Psoas muscle (tissue), 8 donors: Measurements from ENCODE around the gene INO80. TPM values are rescaled to one million over a fixed set of nuclear protein-coding genes. Genes with fewer than 3 reads are reported as not detected.
A peak's percentile ranks its signal among the peaks of the same experiment; 100 is the strongest.

Experiments used
- ATAC-seq, 4 donors: fragments of 200-7000 bp; cut with Tn5 transposase; one replicate each; pipeline ENCODE4 v1.9.1; 2020; ENCODE audit warnings: moderate library complexity in 3 of 4, mild to moderate bottlenecking in 2 of 4
- DNase-seq, 2 donors: peaks; one replicate each; pipeline ENCODE4 v3.0.0-alpha.2; 2020
- H3K27ac ChIP-seq: fragments of 200-600 bp; one replicate; pipeline ENCODE4 v1.8.0; 2022
- H3K27me3 ChIP-seq, 3 donors: fragments of 200-600 bp in 1 of 3; one replicate each; pipeline versions ENCODE4 v1.6.1 to v1.8.0; 2013 to 2022; ENCODE audit warnings: low read length in 2 of 3, mild to moderate bottlenecking in 2 of 3, moderate library complexity in 1 of 3; ENCODE audit not compliant: insufficient read depth in 3 of 3
- H3K36me3 ChIP-seq, 2 donors: fragments of 200-600 bp in 1 of 2; one replicate each; pipeline versions ENCODE4 v1.6.1 to v1.8.0; 2013 to 2022; ENCODE audit warnings: low read depth in 1 of 2, mild to moderate bottlenecking in 1 of 2, moderate library complexity in 1 of 2; ENCODE audit not compliant: insufficient read depth in 1 of 2
- H3K4me1 ChIP-seq: fragments of 200-600 bp; one replicate; pipeline ENCODE4 v1.8.0; 2022
- H3K4me3 ChIP-seq: fragments of 200-600 bp; one replicate; pipeline ENCODE4 v1.8.0; 2022; ENCODE audit warnings: mild to moderate bottlenecking
- H3K9me3 ChIP-seq: fragments of 200-600 bp; one replicate; pipeline ENCODE4 v1.8.0; 2022
- CTCF ChIP-seq: fragments of 200-600 bp; IDR thresholded peaks from one replicate; pipeline ENCODE4 v1.8.0; 2022; ENCODE audit warnings: antibody characterized with exemption
- WGBS, 3 donors: extraction: QIAGEN DNeasy Blood & Tissue Kit; methylation state at CpG; one replicate each; pipeline versions ENCODE4 v1.1.6 to v1.1.7; 2013; 5-methylcytosine and 5-hydroxymethylcytosine counted together
- intact Hi-C, 2 donors: fragments of 100-400 bp; cut with DNase I; formaldehyde crosslinking; loops; one replicate each; pipeline versions ENCODE4 v1.11.0 to v1.14.2; 2022
- polyA plus RNA-seq, 3 donors: library from polyadenylated mRNA; stranded (reverse); fragments of 200-250 nt; gene quantifications; one replicate each; pipeline ENCODE4 v1.2.3, GENCODE V29; 2013
- total RNA-seq, 4 donors: library from RNA; stranded (reverse); fragmentation: NEBNext Ultra II Directional in 2 of 4; extraction: Animal tissue kit (Norgen Biotek cat#: 25700) in 2 of 4; gene quantifications; one replicate each; pipeline versions ENCODE4 v1.2.1 to v1.2.4, GENCODE V29; 2021 to 2023
- donor health status: healthy with polysubstance abuse.
- donor health status: DM: no; HTN: no; CAD: no; lungs with moderate emphysema.
- donor health status: Bipolar disorder and iron deficiency.
- donor health status: healthy.
- donor health status: DM: yes; HTN: yes; CAD: no.
- donor health status: DM: no; HTN: no; CAD: no.
- donor health status: DM: no; HTN: no; CAD: no.
- donor health status: DM: yes; HTN: yes; CAD: no.

The INO80 gene
- total and polyA plus RNA-seq, 7 donors = 12.4 to 30.5 (median 20.1) TPM

- Histone ChIP-seq H3K4me3 (no peak overlapping the region), H3K27ac (no peak overlapping the region), H3K27me3 (no peaks in the 10 kb centered on the region), H3K9me3 (no peaks in the 10 kb centered on the region), H3K4me1 (peaks cover 22% of the 10 kb centered on the region), H3K36me3 (no peaks in the 10 kb centered on the region)
- DNase-seq (peak in 1 of 2 donors; percentile 29), ATAC-seq (no peak)
- intact Hi-C loops = loop anchor here in 1 of 2 donors (5.0 kb wide), 2 partner anchors 37 to 73 kb away; no protein-coding TSS in a partner anchor
- no peak for TF ChIP-seq CTCF
- 81 to 86% (median 83%) methylated on average over 11 of the region's 11 CpGs for WGBS, 3 donors
These were observed 171.4 kb downstream of the INO80 start for GRCh38 chr15:40944510-40945296.

GRCh38 chr15:40943764-40944365, 172.2 kb downstream of the INO80 start:
- DNase-seq (peak in 1 of 2 donors; percentile 13), ATAC-seq (no peak)
- Histone ChIP-seq H3K4me3 (no peak overlapping the region), H3K27me3 (no peaks in the 10 kb centered on the region), H3K9me3 (no peaks in the 10 kb centered on the region), H3K36me3 (no peaks in the 10 kb centered on the region), H3K27ac (no peak overlapping the region), H3K4me1 (peaks cover 16% of the 10 kb centered on the region)
- no peak for TF ChIP-seq CTCF
- 82 to 95% (median 83%) methylated on average over 9 of the region's 9 CpGs for WGBS, 3 donors
- intact Hi-C loops = loop anchor here (2.0 to 5.0 kb wide), 3 partner anchors 37 to 73 kb away; no protein-coding TSS in a partner anchor

- TF ChIP-seq CTCF = no peak
- intact Hi-C loops = loop anchor here (2.0 to 5.0 kb wide), 3 partner anchors 36 to 74 kb away; no protein-coding TSS in a partner anchor
These were observed 173.2 kb downstream of the INO80 start for GRCh38 chr15:40942878-40943277.

GRCh38 chr15:40942337-40942854, 173.7 kb downstream of the INO80 start:
- Histone ChIP-seq H3K4me3 (peak overlapping the region; percentile 71), H3K4me1 (peaks cover 25% of the 10 kb centered on the region), H3K27ac (peak overlapping the region; percentile 73), H3K36me3 (no peaks in the 10 kb centered on the region), H3K27me3 (no peaks in the 10 kb centered on the region), H3K9me3 (no peaks in the 10 kb centered on the region)
- TF ChIP-seq CTCF = no peak
- DNase-seq = no peak
- intact Hi-C loops = loop anchor here (2.0 to 5.0 kb wide), 3 partner anchors 35 to 75 kb away; no protein-coding TSS in a partner anchor
- ATAC-seq = no peak
- WGBS, 3 donors = 42 to 50% (median 46%) methylated on average over 15 of the region's 15 CpGs

More at GRCh38 chr15:40942878-40943277, 173.2 kb downstream of the INO80 start:
- H3K27me3 ChIP-seq = no peaks in the 10 kb centered on the region
- H3K27ac ChIP-seq = no peak overlapping the region
- peak overlapping the region; percentile 71 for H3K4me3 ChIP-seq
- no peaks in the 10 kb centered on the region for H3K36me3 ChIP-seq
- WGBS, 3 donors = 83 to 87% (median 85%) methylated on average over 12 of the region's 12 CpGs
- H3K4me1 ChIP-seq = peaks cover 20% of the 10 kb centered on the region
- peak in 1 of 2 donors; percentile 52 for DNase-seq
- no peak for ATAC-seq
- no peaks in the 10 kb centered on the region for H3K9me3 ChIP-seq
